ENCODE data around the gene ST6GAL1. TPM values are rescaled to one million over a fixed set of nuclear protein-coding genes. Genes with fewer than 3 reads are reported as not detected.
"Not testable (repeated sequence)": the region's sequence is repeated elsewhere in the genome, so short reads cannot be mapped to it uniquely, and the experiment has no call there.

The ST6GAL1 gene
- polyA plus RNA-seq, 3 donors from 2014 or later: 49.8 to 142 (median 74.4) TPM

GRCh38 chr3:186938716-186939115 lies 8.4 kb downstream of the ST6GAL1 start:
- DNase-seq: no peak
- no peaks in the 10 kb centered on the region for H3K9me3 Mint-ChIP-seq
- H3K4me3 Mint-ChIP-seq: no peak overlapping the region
- H3K27me3 Mint-ChIP-seq (ENCODE audit: low read depth in 3 of 3): peaks cover 0 to 2% (median 1%) of the 10 kb centered on the region in 3 donors
- H3K27ac Mint-ChIP-seq: peak overlapping the region in 4 of 6 donors; percentile 41 to 79 (median 54)
- peaks cover 18 to 40% (median 21%) of the 10 kb centered on the region in 3 donors for H3K36me3 Mint-ChIP-seq
- H3K4me1 Mint-ChIP-seq: peaks cover 63 to 89% of the 10 kb centered on the region in 2 donors

GRCh38 chr3:186939536-186939935 lies 9.2 kb downstream of the ST6GAL1 start:
- peaks cover 0 to 2% (median 1%) of the 10 kb centered on the region in 3 donors for H3K27me3 Mint-ChIP-seq (ENCODE audit: low read depth in 3 of 3)
- H3K4me3 Mint-ChIP-seq: no peak overlapping the region
- H3K9me3 Mint-ChIP-seq: no peaks in the 10 kb centered on the region
- H3K27ac Mint-ChIP-seq: peak overlapping the region in 5 of 6 donors; percentile 49 to 80 (median 73)
- H3K36me3 Mint-ChIP-seq: peaks cover 22 to 41% (median 25%) of the 10 kb centered on the region in 3 donors
- DNase-seq: no peak
- peaks cover 64 to 89% of the 10 kb centered on the region in 2 donors for H3K4me1 Mint-ChIP-seq

GRCh38 chr3:186940967-186941366 lies 10.6 kb downstream of the ST6GAL1 start:
- Mint-ChIP-seq H3K27ac (peak overlapping the region in 4 of 6 donors; percentile 5 to 71 (median 60)), H3K36me3 (peaks cover 21 to 39% (median 23%) of the 10 kb centered on the region in 3 donors), H3K9me3 (no peaks in the 10 kb centered on the region), H3K4me1 (peaks cover 66 to 89% of the 10 kb centered on the region in 2 donors), H3K4me3 (no peak overlapping the region), H3K27me3 (ENCODE audit: low read depth in 3 of 3) (peaks cover 0 to 1% (median 0%) of the 10 kb centered on the region in 3 donors)
- no peak for DNase-seq

- no peak overlapping the region for H3K4me3 Mint-ChIP-seq
- H3K36me3 Mint-ChIP-seq: peaks cover 24 to 47% (median 28%) of the 10 kb centered on the region in 3 donors
- H3K27me3 Mint-ChIP-seq (ENCODE audit: low read depth in 3 of 3): peaks cover 0 to 1% (median 0%) of the 10 kb centered on the region in 3 donors
- H3K9me3 Mint-ChIP-seq: no peaks in the 10 kb centered on the region
- peak overlapping the region in 1 of 6 donors; percentile 26 for H3K27ac Mint-ChIP-seq
- DNase-seq: no peak
- H3K4me1 Mint-ChIP-seq: peaks cover 67 to 88% of the 10 kb centered on the region in 2 donors
Measured at GRCh38 chr3:186942168-186942567, 11.8 kb downstream of the ST6GAL1 start.

GRCh38 chr3:186945255-186945823 lies 15.0 kb downstream of the ST6GAL1 start:
- peak overlapping the region in 4 of 6 donors; percentile 12 to 60 (median 23) for H3K27ac Mint-ChIP-seq
- H3K9me3 Mint-ChIP-seq: no peaks in the 10 kb centered on the region
- no peak for DNase-seq
- no peak overlapping the region for H3K4me3 Mint-ChIP-seq
- peaks cover 26 to 65% (median 34%) of the 10 kb centered on the region in 3 donors for H3K36me3 Mint-ChIP-seq
- H3K4me1 Mint-ChIP-seq: peaks cover 71 to 88% of the 10 kb centered on the region in 2 donors
- H3K27me3 Mint-ChIP-seq (ENCODE audit: low read depth in 3 of 3): peaks cover 0 to 1% (median 0%) of the 10 kb centered on the region in 3 donors

GRCh38 chr3:186946756-186947375 lies 16.5 kb downstream of the ST6GAL1 start:
- no peak for DNase-seq
- peak overlapping the region in 4 of 6 donors; percentile 18 to 37 (median 24) for H3K27ac Mint-ChIP-seq
- no peaks in the 10 kb centered on the region for H3K9me3 Mint-ChIP-seq
- H3K36me3 Mint-ChIP-seq: peaks cover 26 to 67% (median 31%) of the 10 kb centered on the region in 3 donors
- H3K4me1 Mint-ChIP-seq: peaks cover 70 to 87% of the 10 kb centered on the region in 2 donors
- peaks cover 0 to 1% (median 0%) of the 10 kb centered on the region in 3 donors for H3K27me3 Mint-ChIP-seq (ENCODE audit: low read depth in 3 of 3)
- H3K4me3 Mint-ChIP-seq: no peak overlapping the region

- H3K36me3 Mint-ChIP-seq: peaks cover 27 to 62% (median 38%) of the 10 kb centered on the region in 3 donors
- no peak overlapping the region for H3K4me3 Mint-ChIP-seq
- H3K27ac Mint-ChIP-seq: peak overlapping the region in 5 of 6 donors; percentile 51 to 79 (median 59)
- H3K4me1 Mint-ChIP-seq: peaks cover 78 to 92% of the 10 kb centered on the region in 2 donors
- peaks cover 0 to 5% (median 0%) of the 10 kb centered on the region in 3 donors for H3K27me3 Mint-ChIP-seq (ENCODE audit: low read depth in 3 of 3)
- no peaks in the 10 kb centered on the region for H3K9me3 Mint-ChIP-seq
- DNase-seq: no peak
Measured at GRCh38 chr3:186949281-186949982, 19.1 kb downstream of the ST6GAL1 start.

- H3K4me3 Mint-ChIP-seq: no peak overlapping the region
- H3K9me3 Mint-ChIP-seq: no peaks in the 10 kb centered on the region
- H3K36me3 Mint-ChIP-seq: peaks cover 21 to 53% (median 30%) of the 10 kb centered on the region in 3 donors
- DNase-seq: no peak
- H3K4me1 Mint-ChIP-seq: peaks cover 79 to 92% of the 10 kb centered on the region in 2 donors
- H3K27ac Mint-ChIP-seq: peak overlapping the region in 3 of 6 donors; percentile 31 to 54 (median 51)
- peaks cover 0 to 5% (median 0%) of the 10 kb centered on the region in 3 donors for H3K27me3 Mint-ChIP-seq (ENCODE audit: low read depth in 3 of 3)
Measured at GRCh38 chr3:186950402-186951093, 20.2 kb downstream of the ST6GAL1 start.

GRCh38 chr3:186951640-186952552 lies 21.6 kb downstream of the ST6GAL1 start:
- no peak for DNase-seq
- H3K36me3 Mint-ChIP-seq: peaks cover 16 to 46% (median 27%) of the 10 kb centered on the region in 3 donors
- peak overlapping the region; percentile 20 to 87 (median 72) for H3K27ac Mint-ChIP-seq
- H3K27me3 Mint-ChIP-seq (ENCODE audit: low read depth in 3 of 3): peaks cover 0 to 5% (median 1%) of the 10 kb centered on the region in 3 donors
- no peaks in the 10 kb centered on the region for H3K9me3 Mint-ChIP-seq
- H3K4me3 Mint-ChIP-seq: peak overlapping the region in 4 of 5 donors; percentile 11 to 72 (median 48)
- H3K4me1 Mint-ChIP-seq: peaks cover 87 to 96% of the 10 kb centered on the region in 2 donors

GRCh38 chr3:186953011-186953487 lies 22.7 kb downstream of the ST6GAL1 start:
- H3K36me3 Mint-ChIP-seq: peaks cover 16 to 47% (median 27%) of the 10 kb centered on the region in 3 donors
- peaks cover 0 to 5% (median 1%) of the 10 kb centered on the region in 3 donors for H3K27me3 Mint-ChIP-seq (ENCODE audit: low read depth in 3 of 3)
- DNase-seq: no peak
- peaks cover 89 to 99% of the 10 kb centered on the region in 2 donors for H3K4me1 Mint-ChIP-seq
- no peaks in the 10 kb centered on the region for H3K9me3 Mint-ChIP-seq
- peak overlapping the region; percentile 58 to 87 (median 72) for H3K27ac Mint-ChIP-seq
- peak overlapping the region; percentile 39 to 72 (median 54) for H3K4me3 Mint-ChIP-seq

- Mint-ChIP-seq H3K36me3 (peaks cover 9 to 37% (median 27%) of the 10 kb centered on the region in 3 donors), H3K27ac (peak overlapping the region; percentile 14 to 90 (median 80)), H3K4me1 (peaks cover 82 to 99% of the 10 kb centered on the region in 2 donors), H3K4me3 (peak overlapping the region; percentile 26 to 80 (median 40))
- DNase-seq: peak in 1 of 3 donors; percentile 38
- H3K27me3 Mint-ChIP-seq (ENCODE audit: low read depth in 3 of 3); H3K9me3 Mint-ChIP-seq: not testable (repeated sequence)
Measured at GRCh38 chr3:186953992-186954699, 23.8 kb downstream of the ST6GAL1 start.

Data from immature natural killer cell (primary cell).